Measurements from ENCODE around the gene KDM1A.
A peak's percentile ranks its signal among the peaks of the same experiment; 100 is the strongest.
"Not testable (repeated sequence)": the region's sequence is repeated elsewhere in the genome, so short reads cannot be mapped to it uniquely, and the experiment has no call there.

Gene KDM1A

DNA sequence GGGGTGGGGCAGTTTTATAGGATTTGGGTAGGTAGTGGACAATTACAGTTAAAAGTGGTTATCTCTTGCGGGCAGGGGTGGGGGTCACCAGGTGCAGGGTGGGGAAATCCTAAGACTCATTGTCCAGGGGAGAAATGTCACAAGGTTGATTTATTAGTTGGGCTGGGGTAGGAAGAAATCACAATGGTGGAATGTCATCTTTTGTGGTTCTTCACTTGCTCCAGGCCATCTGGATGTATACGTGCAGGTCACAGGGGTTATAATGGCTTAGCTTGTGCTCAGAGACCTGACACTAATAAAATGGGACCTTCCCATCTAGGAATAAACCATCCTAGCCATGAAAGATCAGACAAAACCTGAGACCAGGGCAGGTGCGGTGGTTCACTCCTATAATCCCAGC is 15.2 kb upstream of the KDM1A start:
- H3K4me1 ChIP-seq (ENCODE audit: control insufficient read depth, insufficient read depth, low read length): no peaks in the 10 kb centered on the region
- H3K9me3 ChIP-seq (ENCODE audit: control insufficient read depth, insufficient read depth, low read depth, low read length): no peaks in the 10 kb centered on the region
- H3K36me3 ChIP-seq (ENCODE audit: control insufficient read depth in 2 of 2, insufficient read depth in 1 of 2, low read length in 2 of 2): no peaks in the 10 kb centered on the region
- TF ChIP-seq, protein P1, sequence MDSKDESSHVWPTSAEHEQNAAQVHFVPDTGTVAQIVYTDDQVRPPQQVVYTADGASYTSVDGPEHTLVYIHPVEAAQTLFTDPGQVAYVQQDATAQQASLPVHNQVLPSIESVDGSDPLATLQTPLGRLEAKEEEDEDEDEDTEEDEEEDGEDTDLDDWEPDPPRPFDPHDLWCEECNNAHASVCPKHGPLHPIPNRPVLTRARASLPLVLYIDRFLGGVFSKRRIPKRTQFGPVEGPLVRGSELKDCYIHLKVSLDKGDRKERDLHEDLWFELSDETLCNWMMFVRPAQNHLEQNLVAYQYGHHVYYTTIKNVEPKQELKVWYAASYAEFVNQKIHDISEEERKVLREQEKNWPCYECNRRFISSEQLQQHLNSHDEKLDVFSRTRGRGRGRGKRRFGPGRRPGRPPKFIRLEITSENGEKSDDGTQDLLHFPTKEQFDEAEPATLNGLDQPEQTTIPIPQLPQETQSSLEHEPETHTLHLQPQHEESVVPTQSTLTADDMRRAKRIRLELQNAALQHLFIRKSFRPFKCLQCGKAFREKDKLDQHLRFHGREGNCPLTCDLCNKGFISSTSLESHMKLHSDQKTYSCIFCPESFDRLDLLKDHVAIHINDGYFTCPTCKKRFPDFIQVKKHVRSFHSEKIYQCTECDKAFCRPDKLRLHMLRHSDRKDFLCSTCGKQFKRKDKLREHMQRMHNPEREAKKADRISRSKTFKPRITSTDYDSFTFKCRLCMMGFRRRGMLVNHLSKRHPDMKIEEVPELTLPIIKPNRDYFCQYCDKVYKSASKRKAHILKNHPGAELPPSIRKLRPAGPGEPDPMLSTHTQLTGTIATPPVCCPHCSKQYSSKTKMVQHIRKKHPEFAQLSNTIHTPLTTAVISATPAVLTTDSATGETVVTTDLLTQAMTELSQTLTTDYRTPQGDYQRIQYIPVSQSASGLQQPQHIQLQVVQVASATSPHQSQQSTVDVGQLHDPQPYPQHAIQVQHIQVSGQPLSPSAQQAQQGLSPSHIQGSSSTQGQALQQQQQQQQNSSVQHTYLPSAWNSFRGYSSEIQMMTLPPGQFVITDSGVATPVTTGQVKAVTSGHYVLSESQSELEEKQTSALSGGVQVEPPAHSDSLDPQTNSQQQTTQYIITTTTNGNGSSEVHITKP (tag by site-specific recombination; IDR thresholded peaks at IDR 0.05): peak; percentile 63
- TF ChIP-seq INSM2 (tag by site-specific recombination; IDR thresholded peaks at IDR 0.05): no peak
- CTCF ChIA-PET: no interaction called here
- H3K27ac ChIP-seq (ENCODE audit: extremely low read depth, low read depth, low read length): no peak overlapping the region
- POLR2A ChIA-PET: no interaction called here
- no peak overlapping the region for H3K4me3 ChIP-seq (ENCODE audit: low read depth, low read length)

GRCh38 chr1:23004769-23005168 is 14.5 kb upstream of the KDM1A start:
- not testable (repeated sequence) for H3K4me1 ChIP-seq (ENCODE audit: control insufficient read depth, insufficient read depth, low read length)
- CTCF ChIA-PET: interaction anchor here (1.0 kb wide), 1 partner anchor 180 kb away, joined by 3 read pairs; no protein-coding TSS in a partner anchor

DNA sequence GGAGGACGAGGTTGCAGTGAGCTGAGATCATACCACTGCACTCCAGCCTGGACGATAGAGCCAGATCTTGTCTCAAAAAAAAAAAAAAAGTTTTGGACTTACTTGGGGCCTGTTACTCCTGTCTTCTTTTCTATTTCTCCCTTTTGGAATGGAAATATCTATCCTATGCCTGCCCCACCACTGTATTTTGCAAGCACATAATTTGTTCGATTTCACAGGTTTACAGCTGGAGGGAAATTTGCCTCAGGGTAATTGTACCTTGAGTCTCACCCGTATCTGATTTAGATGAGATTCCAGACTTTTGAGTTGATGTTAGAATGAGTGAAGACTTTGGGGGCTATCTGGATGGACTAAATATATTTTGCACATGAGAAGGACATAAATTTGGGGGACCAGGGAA is 12.2 kb upstream of the KDM1A start:
- H3K9me3 ChIP-seq (ENCODE audit: control insufficient read depth, insufficient read depth, low read depth, low read length): no peaks in the 10 kb centered on the region
- no peaks in the 10 kb centered on the region for H3K36me3 ChIP-seq (ENCODE audit: control insufficient read depth in 2 of 2, insufficient read depth in 1 of 2, low read length in 2 of 2)
- TF ChIP-seq, protein P1 (tag by site-specific recombination; IDR thresholded peaks at IDR 0.05): no peak
- TF ChIP-seq, protein P2, sequence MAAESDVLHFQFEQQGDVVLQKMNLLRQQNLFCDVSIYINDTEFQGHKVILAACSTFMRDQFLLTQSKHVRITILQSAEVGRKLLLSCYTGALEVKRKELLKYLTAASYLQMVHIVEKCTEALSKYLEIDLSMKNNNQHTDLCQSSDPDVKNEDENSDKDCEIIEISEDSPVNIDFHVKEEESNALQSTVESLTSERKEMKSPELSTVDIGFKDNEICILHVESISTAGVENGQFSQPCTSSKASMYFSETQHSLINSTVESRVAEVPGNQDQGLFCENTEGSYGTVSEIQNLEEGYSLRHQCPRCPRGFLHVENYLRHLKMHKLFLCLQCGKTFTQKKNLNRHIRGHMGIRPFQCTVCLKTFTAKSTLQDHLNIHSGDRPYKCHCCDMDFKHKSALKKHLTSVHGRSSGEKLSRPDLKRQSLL (tag by site-specific recombination; IDR thresholded peaks at IDR 0.05): 0 out of 2 replicates have a peak, but pooled peaks have one; percentile 12
- no peak overlapping the region for H3K4me3 ChIP-seq (ENCODE audit: low read depth, low read length)
- H3K27ac ChIP-seq (ENCODE audit: extremely low read depth, low read depth, low read length): no peak overlapping the region
- POLR2A ChIA-PET: interaction anchor here (0.7 kb wide), 1 partner anchor 12 kb away, joined by 4 read pairs; the partner anchor contains the start of gene KDM1A
- CTCF ChIA-PET: no interaction called here
- H3K4me1 ChIP-seq (ENCODE audit: control insufficient read depth, insufficient read depth, low read length): no peaks in the 10 kb centered on the region

More at GRCh38 chr1:23004769-23005168, 14.5 kb upstream of the KDM1A start:
- POLR2A ChIA-PET; H3K36me3 ChIP-seq (ENCODE audit: control insufficient read depth in 2 of 2, insufficient read depth in 1 of 2, low read length in 2 of 2); H3K4me3 ChIP-seq (ENCODE audit: low read depth, low read length); H3K9me3 ChIP-seq (ENCODE audit: control insufficient read depth, insufficient read depth, low read depth, low read length); H3K27ac ChIP-seq (ENCODE audit: extremely low read depth, low read depth, low read length): not testable (repeated sequence)

GRCh38 chr1:23008901-23009300 is 10.4 kb upstream of the KDM1A start:
- no peak for TF ChIP-seq EGR2 (tag by site-specific recombination; IDR thresholded peaks at IDR 0.05; ENCODE audit: low read depth)
- no peak for TF ChIP-seq ZNF37A (tag by site-specific recombination; IDR thresholded peaks at IDR 0.05)
- TF ChIP-seq ZBTB26 (tag by site-specific recombination; optimal IDR thresholded peaks at IDR 0.05): no peak
- no peaks in the 10 kb centered on the region for H3K9me3 ChIP-seq (ENCODE audit: control insufficient read depth, insufficient read depth, low read depth, low read length)
- no peak overlapping the region for H3K27ac ChIP-seq (ENCODE audit: extremely low read depth, low read depth, low read length)
- no peaks in the 10 kb centered on the region for H3K36me3 ChIP-seq (ENCODE audit: control insufficient read depth in 2 of 2, insufficient read depth in 1 of 2, low read length in 2 of 2)
- ChIA-PET CTCF (no interaction called here), POLR2A (no interaction called here)
- no peaks in the 10 kb centered on the region for H3K4me1 ChIP-seq (ENCODE audit: control insufficient read depth, insufficient read depth, low read length)
- H3K4me3 ChIP-seq (ENCODE audit: low read depth, low read length): no peak overlapping the region

Measured in HEK293 (cell line).